H1 (cell line): ENCODE measurements around the gene BRD9. TPM values are rescaled to one million over a fixed set of nuclear protein-coding genes. Genes with fewer than 3 reads are reported as not detected.

Experiments
- CTCF ChIA-PET: fragments of 300-600 bp; sonication (Branson Sonifier 250); formaldehyde crosslinking; loops from one replicate; lab custom pipeline; 2021; ENCODE audit not compliant: partially characterized antibody; lab: Charles Lee
- POLR2A ChIA-PET: fragments of 300-600 bp; sonication (Branson Sonifier 250); formaldehyde crosslinking; loops from one replicate; lab custom pipeline; 2021; ENCODE audit warnings: inconsistent platforms; ENCODE audit not compliant: partially characterized antibody; lab: Charles Lee
- DNase-seq, 2 experiments: peaks; one replicate each; pipeline versions ENCODE4 v3.0.0 to v3.0.0-alpha.2; 2010 to 2022; ENCODE audit warnings: low spot score in 2 of 2, low read depth in 1 of 2, mixed read lengths in 1 of 2
- FAIRE-seq: peaks from 2 replicates; lab custom pipeline; 2011; peaks lifted over from hg19 to GRCh38; lab: Jason Lieb, UNC
- H2AFZ ChIP-seq: 2 replicates; pipeline ENCODE4 v1.8.1; 2012; ENCODE audit warnings: low read length, inconsistent platforms
- H2AK5ac ChIP-seq: 2 replicates; pipeline ENCODE4 v1.6.1; 2013; ENCODE audit warnings: low read depth, low read length
- H2BK120ac ChIP-seq: replicated peaks from 2 replicates; pipeline ENCODE3; 2013; ENCODE audit warnings: low read depth, low read length, inconsistent platforms
- H2BK12ac ChIP-seq: 2 replicates; pipeline ENCODE4 v1.6.1; 2013; ENCODE audit warnings: low read depth, low read length
- H2BK15ac ChIP-seq: 2 replicates; pipeline ENCODE4 v1.6.1; 2013; ENCODE audit warnings: low read length
- H2BK20ac ChIP-seq: 2 replicates; pipeline ENCODE4 v1.6.1; 2013; ENCODE audit warnings: low read length
- H2BK5ac ChIP-seq: 2 replicates; pipeline ENCODE4 v1.6.1; 2013; ENCODE audit warnings: low read depth, low read length
- H3K14ac ChIP-seq: 2 replicates; pipeline ENCODE4 v1.6.1; 2013; ENCODE audit warnings: inconsistent platforms; ENCODE audit not compliant: insufficient read length
- H3K18ac ChIP-seq: 2 replicates; pipeline ENCODE4 v1.6.1; 2013; ENCODE audit warnings: low read length; ENCODE audit errors: extremely low read depth
- H3K23ac ChIP-seq: 2 replicates; pipeline ENCODE4 v1.6.1; 2013; ENCODE audit warnings: inconsistent platforms; ENCODE audit not compliant: insufficient read length
- H3K23me2 ChIP-seq: 2 replicates; pipeline ENCODE4 v1.6.1; 2013; ENCODE audit warnings: low read depth, low read length
- H3K27ac ChIP-seq: 2 replicates; pipeline ENCODE4 v1.6.1; 2011; ENCODE audit warnings: low read depth, low read length, inconsistent platforms
- H3K27me3 ChIP-seq, 4 experiments: replicated peaks in 1 of 4; 1 replicate in 1 of 4; 2 replicates in 3 of 4; pipeline versions ENCODE4 v1.6.1 to v1.8.1; 2011 to 2013; ENCODE audit warnings: low read length in 3 of 4, mild to moderate bottlenecking in 3 of 4, inconsistent platforms in 2 of 4, mixed read lengths in 2 of 4, moderate library complexity in 1 of 4; ENCODE audit not compliant: control insufficient read depth in 3 of 4, insufficient read depth in 3 of 4; ENCODE audit errors: extremely low read depth in 1 of 4
- H3K36me3 ChIP-seq, 4 experiments: 2 replicates each; pipeline versions ENCODE4 v1.6.1 to v1.8.1; 2011 to 2013; ENCODE audit warnings: mild to moderate bottlenecking in 4 of 4, low read length in 3 of 4, moderate library complexity in 2 of 4, control low read depth in 1 of 4, inconsistent platforms in 1 of 4; ENCODE audit not compliant: insufficient read depth in 4 of 4, control insufficient read depth in 2 of 4
- H3K4ac ChIP-seq: replicated peaks from 2 replicates; pipeline ENCODE3; 2013; ENCODE audit warnings: low read length, low read depth, mixed read lengths, inconsistent platforms; ENCODE audit not compliant: insufficient read length
- H3K4me1 ChIP-seq, 4 experiments: replicated peaks in 1 of 4; 1 replicate in 1 of 4; 2 replicates in 3 of 4; pipeline versions ENCODE4 v1.6.1 to v1.8.1; 2011 to 2013; ENCODE audit warnings: low read length in 3 of 4, inconsistent platforms in 2 of 4, mixed read lengths in 1 of 4; ENCODE audit not compliant: insufficient read depth in 4 of 4, control insufficient read depth in 3 of 4
- H3K4me2 ChIP-seq, 2 experiments: 2 replicates each; pipeline versions ENCODE4 v1.6.1 to v1.8.1; 2011 to 2013; ENCODE audit warnings: low read depth in 2 of 2, low read length in 2 of 2, control low read depth in 1 of 2, inconsistent platforms in 1 of 2, mild to moderate bottlenecking in 1 of 2; ENCODE audit not compliant: insufficient read depth in 1 of 2
- H3K4me3 ChIP-seq, 4 experiments: fragments of 200-600, 300-600 bp in 1 of 4; sonication (generic), shearing (Covaris generic), sonication (Bioruptor Twin) in 1 of 4; 2 replicates each; pipeline versions ENCODE4 v1.5.1 to v1.8.1; 2011 to 2016; ENCODE audit warnings: low read length in 4 of 4, low read depth in 3 of 4, control low read depth in 2 of 4, inconsistent platforms in 2 of 4, mild to moderate bottlenecking in 2 of 4, mixed read lengths in 1 of 4, moderate library complexity in 1 of 4; ENCODE audit not compliant: insufficient read depth in 2 of 4; ENCODE audit errors: extremely low read depth in 1 of 4
- H3K56ac ChIP-seq: replicated peaks from 2 replicates; pipeline ENCODE3; 2013; ENCODE audit warnings: low read depth, mild to moderate bottlenecking, mixed read lengths, low read length, inconsistent platforms; ENCODE audit not compliant: insufficient read length
- H3K79me1 ChIP-seq: 2 replicates; pipeline ENCODE4 v1.6.1; 2013; ENCODE audit warnings: low read depth, low read length, control low read depth
- H3K79me2 ChIP-seq, 2 experiments: 2 replicates each; pipeline versions ENCODE4 v1.6.1 to v1.8.1; 2012 to 2013; ENCODE audit warnings: low read length in 2 of 2, mild to moderate bottlenecking in 2 of 2, inconsistent platforms in 1 of 2; ENCODE audit not compliant: insufficient read depth in 2 of 2, control insufficient read depth in 1 of 2
- H3K9ac ChIP-seq, 4 experiments: replicated peaks in 1 of 4; 1 replicate in 1 of 4; 2 replicates in 3 of 4; pipeline versions ENCODE4 v1.6.1 to v1.8.1; 2011 to 2013; ENCODE audit warnings: low read depth in 3 of 4, low read length in 3 of 4, control low read depth in 2 of 4, mild to moderate bottlenecking in 2 of 4, moderate library complexity in 2 of 4, inconsistent platforms in 1 of 4; ENCODE audit errors: extremely low read depth in 1 of 4
- H3K9me3 ChIP-seq, 2 experiments: 2 replicates each; pipeline versions ENCODE4 v1.6.1 to v1.8.1; 2012 to 2013; ENCODE audit warnings: mild to moderate bottlenecking in 2 of 2, moderate library complexity in 2 of 2, control low read depth in 1 of 2, inconsistent platforms in 1 of 2, low read depth in 1 of 2, low read length in 1 of 2, mixed read lengths in 1 of 2; ENCODE audit not compliant: insufficient read depth in 2 of 2
- H4K20me1 ChIP-seq, 2 experiments: replicated peaks in 1 of 2; 2 replicates each; pipeline versions ENCODE3 to v1.8.1; 2011 to 2013; ENCODE audit warnings: inconsistent platforms in 2 of 2, low read length in 2 of 2, mild to moderate bottlenecking in 1 of 2; ENCODE audit not compliant: insufficient read depth in 2 of 2, control insufficient read depth in 1 of 2
- H4K5ac ChIP-seq: 2 replicates; pipeline ENCODE4 v1.6.1; 2013; ENCODE audit warnings: low read length, low read depth, mixed read lengths, inconsistent platforms; ENCODE audit not compliant: insufficient read length
- H4K8ac ChIP-seq: 2 replicates; pipeline ENCODE4 v1.8.0; 2013; ENCODE audit warnings: mild to moderate bottlenecking, moderate library complexity, low read length, inconsistent platforms; ENCODE audit not compliant: insufficient read depth; ENCODE audit errors: extremely low read depth
- H4K91ac ChIP-seq: replicated peaks from 2 replicates; pipeline ENCODE3; 2013; ENCODE audit warnings: low read length, mixed read lengths, inconsistent platforms; ENCODE audit not compliant: insufficient read length
- ASH2L ChIP-seq: fragments of 200-600, 300-600 bp; sonication (generic); IDR thresholded peaks from one replicate; pipeline ENCODE4 v1.7.1; 2017; ENCODE audit warnings: low read length
- CBX5 ChIP-seq: fragments of 300-800, 300-1000 bp; sonication (generic); IDR thresholded peaks from 2 replicates; pipeline ENCODE4 v1.7.1; 2016; ENCODE audit warnings: antibody characterized with exemption, low read length, low read depth
- CEBPB ChIP-seq: IDR thresholded peaks from 2 replicates; pipeline ENCODE4 v1.6.1; 2012; ENCODE audit warnings: low read depth, low read length
- CHD2 ChIP-seq: IDR thresholded peaks from 2 replicates; pipeline ENCODE4 v1.6.1; 2012; ENCODE audit warnings: low read length, improper control_type of control experiment
- E2F6 ChIP-seq: IDR thresholded peaks from 2 replicates; pipeline ENCODE4 v1.6.1; 2012; ENCODE audit warnings: inconsistent platforms
- HDAC6 ChIP-seq: IDR thresholded peaks from one replicate; pipeline ENCODE4 v1.7.1; 2012; ENCODE audit warnings: low read depth, mild to moderate bottlenecking, inconsistent platforms, low read length, moderate library complexity
- JUND ChIP-seq: IDR thresholded peaks from 2 replicates; pipeline ENCODE4 v1.6.1; 2011; ENCODE audit warnings: mild to moderate bottlenecking, improper control_type of control experiment, low read length
- MAFK ChIP-seq: IDR thresholded peaks from 2 replicates; pipeline ENCODE4 v1.6.1; 2012; ENCODE audit warnings: low read depth, mild to moderate bottlenecking, improper control_type of control experiment, low read length
- SIN3A ChIP-seq, 2 experiments: IDR thresholded peaks in 1 of 2; conservative IDR thresholded peaks in 1 of 2; 2 replicates each; pipeline ENCODE4 v1.6.1; 2011 to 2012; ENCODE audit warnings: low read length in 2 of 2, improper control_type of control experiment in 1 of 2, low read depth in 1 of 2, mild to moderate bottlenecking in 1 of 2
- WGBS, 2 experiments: shearing (Covaris generic) in 1 of 2; methylation state at CpG; one replicate each; pipeline versions ENCODE4 v1.1.6 to v1.1.7; 2013 to 2015; ENCODE audit warnings: low lambda C conversion rate in 2 of 2, mixed read lengths in 2 of 2, inconsistent platforms in 1 of 2, low coverage in 1 of 2, missing lambda C conversion rate in 1 of 2; ENCODE audit not compliant: insufficient replicate concordance in 2 of 2, insufficient coverage in 1 of 2, insufficient read length in 1 of 2; ENCODE audit errors: extremely low coverage in 1 of 2, missing lambda C conversion rate in 1 of 2; 5-methylcytosine and 5-hydroxymethylcytosine counted together
- polyA plus RNA-seq, 7 experiments: library from polyadenylated mRNA; depleted of rRNA in 3 of 7; stranded (reverse) in 5 of 7; unstranded in 2 of 7; fragments of >200 nt in 5 of 7; fragments of 200-250 nt in 2 of 7; gene quantifications; 1 replicate in 5 of 7; 2 replicates in 1 of 7; 4 replicates in 1 of 7; pipeline versions ENCODE4 v1.2.1 to v1.2.3, GENCODE V29; 2011 to 2013; ENCODE audit warnings: missing spikeins in 2 of 7, mixed read lengths in 2 of 7
- total RNA-seq: library from RNA; stranded (reverse); fragmentation: NEBNext Ultra II Directional; extraction: Animal tissue kit (Norgen Biotek cat#: 25700); gene quantifications from 2 replicates; pipeline ENCODE4 v1.2.1, GENCODE V29; 2021

Gene BRD9
- total and polyA plus RNA-seq, 2 of the 8 experiments (the other 6 are each of a cell fraction or from before 2014, with no cell fraction given): 9.3 to 49.4 TPM

GRCh38 chr5:916441-917293, 24.1 kb upstream of the BRD9 start:
- Histone ChIP-seq H3K4me1 (no peaks in the 10 kb centered on the region), H3K4me3 (no peak overlapping the region), H2BK5ac (no peak overlapping the region), H3K14ac (no peak overlapping the region), H2BK120ac (no peak overlapping the region), H3K4me2 (no peak overlapping the region), H3K79me1 (no peaks in the 10 kb centered on the region), H3K23me2 (no peaks in the 10 kb centered on the region), H2BK20ac (no peak overlapping the region), H2AFZ (no peak overlapping the region), H3K9me3 (no peaks in the 10 kb centered on the region), H2AK5ac (no peak overlapping the region), H3K27ac (no peak overlapping the region), H4K91ac (no peak overlapping the region), H3K4ac (no peak overlapping the region), H3K9ac (no peak overlapping the region), H3K79me2 (no peaks in the 10 kb centered on the region), H3K18ac (no peak overlapping the region), H4K20me1 (peaks cover 5 to 15% of the 10 kb centered on the region in 2 experiments), H2BK12ac (no peak overlapping the region), H2BK15ac (no peak overlapping the region), H3K23ac (no peak overlapping the region), H4K8ac (no peak overlapping the region), H3K27me3 (no peaks in the 10 kb centered on the region), H3K36me3 (peaks cover 22 to 65% (median 44%) of the 10 kb centered on the region in 4 experiments), H3K56ac (no peak overlapping the region), H4K5ac (no peak overlapping the region)
- 91% methylated on average over 10 of the region's 14 CpGs; no CpG with 5 or more reads in 1 of the 2 experiments for WGBS, 2 experiments
- CTCF ChIA-PET: interaction anchor here (1.1 to 1.6 kb wide), 6 partner anchors 8 to 96 kb away, joined by 3 to 12 read pairs (median 3); no protein-coding TSS in a partner anchor
- TF ChIP-seq CEBPB: no peak
- TF ChIP-seq SIN3A (conservative IDR thresholded peaks at IDR 0.05 in 1 of 2, IDR thresholded peaks at IDR 0.05 in 1 of 2; ENCODE audit: low read depth in 1 of 2, low read length in 2 of 2): no peak
- TF ChIP-seq JUND: no peak
- no peak for TF ChIP-seq CHD2
- TF ChIP-seq ASH2L: no peak
- TF ChIP-seq E2F6: no peak
- no peak for TF ChIP-seq MAFK
- TF ChIP-seq HDAC6: no peak
- no peak for TF ChIP-seq CBX5
- POLR2A ChIA-PET: interaction anchor here (0.5 to 0.8 kb wide), 2 partner anchors 269 to 387 kb away, joined by 3 read pairs; no protein-coding TSS in a partner anchor
- DNase-seq: no peak
- no peak for FAIRE-seq
